C4-2B (cell line): ENCODE data around the gene CLEC16A.

ENCODE experiments used
- H3K27ac ChIP-seq: fragments of 450-650 bp; 2 replicates; pipeline ENCODE4 v1.5.1; 2017
- CTCF ChIP-seq: fragments of 450-650 bp; conservative IDR thresholded peaks from 2 replicates; pipeline ENCODE4 v1.5.1; 2017; ENCODE audit warnings: mild to moderate bottlenecking
- ZFX ChIP-seq: fragments of 450-650 bp; IDR thresholded peaks from 2 replicates; pipeline ENCODE4 v1.6.1; 2017

CLEC16A gene

GRCh38 chr16:11006656-11007055 is 62.3 kb downstream of the CLEC16A start:
- no peak overlapping the region for H3K27ac ChIP-seq
- TF ChIP-seq ZFX (no peak), CTCF (no peak)

- no peak overlapping the region for H3K27ac ChIP-seq
- TF ChIP-seq ZFX (no peak), CTCF (no peak)
Measured at GRCh38 chr16:11007714-11008280, 63.4 kb downstream of the CLEC16A start.

- TF ChIP-seq ZFX (no peak), CTCF (no peak)
- no peak overlapping the region for H3K27ac ChIP-seq
Measured at GRCh38 chr16:11009027-11009755, 64.8 kb downstream of the CLEC16A start.

- TF ChIP-seq CTCF: no peak
- TF ChIP-seq ZFX: no peak
Measured at GRCh38 chr16:11010575-11011221, 66.3 kb downstream of the CLEC16A start.

GRCh38 chr16:11011326-11011725 is 67.0 kb downstream of the CLEC16A start:
- H3K27ac ChIP-seq: no peak overlapping the region
- TF ChIP-seq CTCF (no peak), ZFX (no peak)

More at GRCh38 chr16:11010575-11011221, 66.3 kb downstream of the CLEC16A start:
- no peak overlapping the region for H3K27ac ChIP-seq

- no peak overlapping the region for H3K27ac ChIP-seq
- TF ChIP-seq ZFX (no peak), CTCF (no peak)
Measured at GRCh38 chr16:11012841-11013240, 68.5 kb downstream of the CLEC16A start.

GRCh38 chr16:11014136-11014535 is 69.8 kb downstream of the CLEC16A start:
- no peak overlapping the region for H3K27ac ChIP-seq
- TF ChIP-seq CTCF (no peak), ZFX (no peak)
